Stomach smooth muscle (tissue), 2 donors: ENCODE measurements around the gene CCDC60.

Experiments used
- H3K27ac ChIP-seq: one replicate; pipeline ENCODE4 v1.7.0; 2013; ENCODE audit warnings: mild to moderate bottlenecking, low read length, inconsistent platforms
- H3K27me3 ChIP-seq, 2 donors: one replicate each; pipeline ENCODE4 v1.7.0; 2013; ENCODE audit warnings: low read length in 2 of 2; ENCODE audit not compliant: insufficient read depth in 2 of 2, control insufficient read depth in 1 of 2
- H3K36me3 ChIP-seq, 2 donors: one replicate each; pipeline ENCODE4 v1.7.0; 2013; ENCODE audit warnings: low read length in 2 of 2; ENCODE audit not compliant: control insufficient read depth in 2 of 2, insufficient read depth in 2 of 2
- H3K4me1 ChIP-seq: one replicate; pipeline ENCODE4 v1.7.0; 2013; ENCODE audit warnings: low read length; ENCODE audit not compliant: control insufficient read depth, insufficient read depth
- H3K4me3 ChIP-seq, 2 donors: one replicate each; pipeline ENCODE4 v1.7.0; 2013; ENCODE audit warnings: low read length in 2 of 2
- H3K9ac ChIP-seq, 2 donors: one replicate each; pipeline ENCODE4 v1.7.0; 2013; ENCODE audit warnings: low read length in 2 of 2, mild to moderate bottlenecking in 1 of 2
- H3K9me3 ChIP-seq, 2 donors: one replicate each; pipeline ENCODE4 v1.7.0; 2013; ENCODE audit warnings: low read length in 2 of 2; ENCODE audit not compliant: control insufficient read depth in 2 of 2
- donor health status: healthy.
- donor health status: Pancreatic carcinoma.

Gene CCDC60

GRCh38 chr12:119308708-119309456, 25.6 kb upstream of the CCDC60 start:
- no peak overlapping the region for H3K4me3 ChIP-seq
- H3K9me3 ChIP-seq: no peaks in the 10 kb centered on the region
- H3K36me3 ChIP-seq: no peaks in the 10 kb centered on the region
- no peak overlapping the region for H3K27ac ChIP-seq
- H3K4me1 ChIP-seq: no peaks in the 10 kb centered on the region
- no peak overlapping the region for H3K9ac ChIP-seq
- peaks cover 0 to 2% of the 10 kb centered on the region in 2 donors for H3K27me3 ChIP-seq

- H3K36me3 ChIP-seq: no peaks in the 10 kb centered on the region
- H3K4me3 ChIP-seq: no peak overlapping the region
- H3K9me3 ChIP-seq: no peaks in the 10 kb centered on the region
- H3K27me3 ChIP-seq: no peaks in the 10 kb centered on the region
- H3K27ac ChIP-seq: no peak overlapping the region
- no peak overlapping the region for H3K9ac ChIP-seq
- H3K4me1 ChIP-seq: no peaks in the 10 kb centered on the region
Measured at GRCh38 chr12:119311878-119312277, 22.7 kb upstream of the CCDC60 start.

GRCh38 chr12:119312904-119313303, 21.6 kb upstream of the CCDC60 start:
- Histone ChIP-seq H3K9me3 (no peaks in the 10 kb centered on the region), H3K4me3 (no peak overlapping the region), H3K9ac (no peak overlapping the region), H3K4me1 (no peaks in the 10 kb centered on the region), H3K27ac (no peak overlapping the region), H3K27me3 (no peaks in the 10 kb centered on the region), H3K36me3 (no peaks in the 10 kb centered on the region)

DNA sequence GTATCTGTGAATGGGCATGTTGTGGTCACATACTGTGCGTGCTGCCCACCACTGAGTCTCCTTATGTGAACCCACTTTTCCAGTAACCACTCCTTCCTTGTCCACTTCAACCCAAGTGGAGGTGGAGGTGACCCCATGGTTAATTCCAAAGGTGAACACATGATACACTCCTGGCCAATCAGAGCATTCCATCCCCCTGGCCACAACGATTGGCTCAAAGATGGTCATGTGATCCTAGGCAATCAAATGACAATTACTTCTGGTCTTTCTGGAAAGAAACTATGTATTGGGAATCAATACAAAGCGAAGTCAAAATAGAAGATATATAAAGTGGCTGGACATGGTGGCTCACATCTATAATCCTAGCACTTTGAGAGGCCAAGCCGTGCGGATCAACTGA, 20.2 kb upstream of the CCDC60 start:
- Histone ChIP-seq H3K27ac (no peak overlapping the region), H3K36me3 (no peaks in the 10 kb centered on the region), H3K4me3 (no peak overlapping the region), H3K4me1 (no peaks in the 10 kb centered on the region), H3K9me3 (no peaks in the 10 kb centered on the region), H3K27me3 (no peaks in the 10 kb centered on the region), H3K9ac (no peak overlapping the region)

DNA sequence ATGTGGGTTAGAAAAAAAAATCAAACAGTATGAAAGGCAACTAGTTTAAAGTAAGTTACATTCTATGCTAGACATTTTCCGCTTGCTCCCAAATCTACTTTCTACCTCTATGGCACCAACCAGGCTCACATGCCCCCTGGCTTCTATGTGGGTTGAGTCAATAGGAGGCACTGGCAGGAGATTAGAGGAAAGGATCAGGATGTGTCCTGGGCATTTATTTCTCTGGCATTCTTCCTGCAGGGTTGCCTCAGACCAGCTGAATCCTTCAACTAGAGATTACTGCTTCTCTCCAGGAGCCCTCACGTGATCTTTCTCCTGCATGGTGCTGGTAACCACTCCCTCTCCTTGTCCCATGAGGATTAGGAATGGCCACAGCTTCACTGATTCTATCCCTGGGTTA, 14.9 kb upstream of the CCDC60 start:
- Histone ChIP-seq H3K4me1 (peaks cover 3% of the 10 kb centered on the region), H3K27ac (no peak overlapping the region), H3K27me3 (no peaks in the 10 kb centered on the region), H3K9me3 (peaks cover 0 to 3% of the 10 kb centered on the region in 2 donors), H3K36me3 (no peaks in the 10 kb centered on the region), H3K9ac (no peak overlapping the region), H3K4me3 (no peak overlapping the region)

GRCh38 chr12:119320678-119321077, 13.9 kb upstream of the CCDC60 start:
- H3K36me3 ChIP-seq: no peaks in the 10 kb centered on the region
- no peak overlapping the region for H3K27ac ChIP-seq
- H3K27me3 ChIP-seq: no peaks in the 10 kb centered on the region
- H3K9ac ChIP-seq: no peak overlapping the region
- peaks cover 4% of the 10 kb centered on the region for H3K4me1 ChIP-seq
- H3K4me3 ChIP-seq: no peak overlapping the region
- peaks cover 0 to 3% of the 10 kb centered on the region in 2 donors for H3K9me3 ChIP-seq

DNA sequence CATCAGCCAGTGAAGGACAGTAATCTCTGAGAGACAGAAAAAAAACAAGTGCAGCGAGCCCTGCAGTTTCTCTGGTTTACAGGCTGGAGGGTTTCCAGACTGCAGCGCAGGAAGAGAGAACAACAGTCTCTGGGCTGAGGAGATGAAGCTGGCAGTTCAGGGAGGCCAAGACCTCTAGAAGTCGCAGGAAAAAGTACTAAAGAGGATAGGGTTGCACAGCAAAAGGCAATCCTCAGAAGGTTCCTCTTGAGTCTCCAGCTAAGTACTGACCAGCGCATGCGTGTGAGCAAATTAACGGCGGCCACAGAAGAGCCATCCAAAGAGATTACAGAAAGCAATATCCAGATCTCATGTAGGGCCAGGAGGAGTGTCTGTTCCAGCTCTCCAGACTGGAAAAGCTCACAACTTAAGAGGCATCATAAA, 12.2 kb upstream of the CCDC60 start:
- no peaks in the 10 kb centered on the region for H3K36me3 ChIP-seq
- no peak overlapping the region for H3K9ac ChIP-seq
- H3K4me3 ChIP-seq: no peak overlapping the region
- peaks cover 15% of the 10 kb centered on the region for H3K4me1 ChIP-seq
- no peaks in the 10 kb centered on the region for H3K27me3 ChIP-seq
- peaks cover 0 to 3% of the 10 kb centered on the region in 2 donors for H3K9me3 ChIP-seq
- peak overlapping the region; percentile 24 for H3K27ac ChIP-seq

- peaks cover 15% of the 10 kb centered on the region for H3K4me1 ChIP-seq
- H3K9me3 ChIP-seq: peaks cover 0 to 3% of the 10 kb centered on the region in 2 donors
- no peaks in the 10 kb centered on the region for H3K27me3 ChIP-seq
- H3K9ac ChIP-seq: no peak overlapping the region
- H3K27ac ChIP-seq: peak overlapping the region; percentile 37
- H3K4me3 ChIP-seq: no peak overlapping the region
- no peaks in the 10 kb centered on the region for H3K36me3 ChIP-seq
Measured at GRCh38 chr12:119325813-119326212, 8.7 kb upstream of the CCDC60 start.

GRCh38 chr12:119326341-119326740, 8.2 kb upstream of the CCDC60 start:
- Histone ChIP-seq H3K4me3 (no peak overlapping the region), H3K36me3 (no peaks in the 10 kb centered on the region), H3K9me3 (peaks cover 0 to 3% of the 10 kb centered on the region in 2 donors), H3K4me1 (peaks cover 15% of the 10 kb centered on the region), H3K27ac (peak overlapping the region; percentile 37), H3K27me3 (no peaks in the 10 kb centered on the region), H3K9ac (no peak overlapping the region)

- peaks cover 11% of the 10 kb centered on the region for H3K4me1 ChIP-seq
- no peak overlapping the region for H3K27ac ChIP-seq
- no peaks in the 10 kb centered on the region for H3K36me3 ChIP-seq
- peaks cover 0 to 3% of the 10 kb centered on the region in 2 donors for H3K9me3 ChIP-seq
- no peaks in the 10 kb centered on the region for H3K27me3 ChIP-seq
- H3K9ac ChIP-seq: no peak overlapping the region
- H3K4me3 ChIP-seq: no peak overlapping the region
Measured at GRCh38 chr12:119327471-119327870, 7.1 kb upstream of the CCDC60 start.

DNA sequence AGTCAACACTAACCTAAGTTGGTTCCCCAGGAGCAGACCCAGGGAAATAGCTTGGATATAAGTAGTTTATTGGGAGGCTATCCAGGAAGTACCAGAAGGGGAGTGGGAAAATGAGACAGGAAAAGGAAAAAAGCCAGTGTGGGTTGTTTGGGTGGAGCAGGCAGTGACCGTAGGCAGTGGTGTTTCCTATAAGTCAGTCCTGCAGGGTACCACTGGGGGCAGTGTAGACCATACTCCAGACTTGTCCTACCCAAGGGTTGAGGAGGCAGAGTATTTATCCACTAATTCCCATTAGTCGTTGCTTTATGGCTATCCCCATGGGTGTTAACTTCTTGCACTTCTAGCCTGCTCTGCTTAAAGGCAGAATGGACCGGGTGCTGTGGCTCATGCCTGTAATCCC, 6.4 kb upstream of the CCDC60 start:
- no peak overlapping the region for H3K9ac ChIP-seq
- H3K36me3 ChIP-seq: no peaks in the 10 kb centered on the region
- peaks cover 11% of the 10 kb centered on the region for H3K4me1 ChIP-seq
- H3K27ac ChIP-seq: no peak overlapping the region
- H3K4me3 ChIP-seq: no peak overlapping the region
- H3K9me3 ChIP-seq: peaks cover 0 to 3% of the 10 kb centered on the region in 2 donors
- no peaks in the 10 kb centered on the region for H3K27me3 ChIP-seq
